ENCODE results near the gene PTGER1. TPM values are rescaled to one million over a fixed set of nuclear protein-coding genes. Genes with fewer than 3 reads are reported as not detected.
"Not testable (repeated sequence)": the region's sequence is repeated elsewhere in the genome, so short reads cannot be mapped to it uniquely, and the experiment has no call there.

Gene PTGER1
- polyA plus RNA-seq, 2 donors: 0.32 to 0.47 TPM

GRCh38 chr19:14467816-14468215, 7.3 kb downstream of the PTGER1 start:
- no peak overlapping the region for H3K4me3 ChIP-seq (ENCODE audit: low read depth in 1 of 2, low read length in 2 of 2)
- H3K27me3 ChIP-seq (ENCODE audit: control insufficient read depth in 1 of 2, insufficient read depth in 2 of 2, low read length in 2 of 2): peaks cover 0 to 2% of the 10 kb centered on the region in 2 donors
- 75 to 78% methylated on average over 9 of the region's 9 CpGs for WGBS, 2 donors
- H3K27ac ChIP-seq (ENCODE audit: low read depth in 2 of 2, low read length in 1 of 2): no peak overlapping the region
- H3K36me3 ChIP-seq (ENCODE audit: control insufficient read depth in 2 of 2, insufficient read depth in 2 of 2, low read length in 1 of 2): peaks cover 0 to 2% of the 10 kb centered on the region in 2 donors
- no peaks in the 10 kb centered on the region for H3K9me3 ChIP-seq (ENCODE audit: control insufficient read depth in 2 of 2, insufficient read depth in 1 of 2, low read depth in 1 of 2, low read length in 1 of 2)
- peaks cover 0 to 3% of the 10 kb centered on the region in 2 donors for H3K4me1 ChIP-seq (ENCODE audit: control insufficient read depth in 2 of 2, insufficient read depth in 2 of 2, low read length in 1 of 2)

DNA sequence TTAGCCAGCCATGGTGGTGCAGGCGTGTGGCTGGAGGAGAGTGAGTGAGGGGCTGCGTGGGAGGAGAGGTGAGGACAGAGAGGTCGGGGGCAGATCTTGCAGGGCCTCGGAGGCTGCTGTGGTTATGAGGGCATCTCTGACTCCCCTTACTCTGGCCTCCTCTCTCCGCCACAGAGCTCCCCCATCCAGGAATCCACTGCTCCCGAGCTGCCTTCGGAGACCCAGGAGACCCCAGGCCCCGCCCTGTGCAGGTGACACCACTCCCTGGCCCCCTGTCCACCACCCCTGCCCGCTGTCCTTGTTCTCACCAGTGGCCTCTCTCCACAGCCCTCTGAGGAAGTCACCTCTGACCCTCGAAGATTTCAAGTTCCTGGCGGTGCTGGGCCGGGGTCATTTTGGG, 7.8 kb downstream of the PTGER1 start:
- H3K27me3 ChIP-seq (ENCODE audit: control insufficient read depth in 1 of 2, insufficient read depth in 2 of 2, low read length in 2 of 2): no peaks in the 10 kb centered on the region
- no peak overlapping the region for H3K27ac ChIP-seq (ENCODE audit: low read depth in 2 of 2, low read length in 1 of 2)
- 87 to 89% methylated on average over 12 of the region's 12 CpGs for WGBS, 2 donors
- no peak overlapping the region for H3K4me3 ChIP-seq (ENCODE audit: low read depth in 1 of 2, low read length in 2 of 2)
- H3K4me1 ChIP-seq (ENCODE audit: control insufficient read depth in 2 of 2, insufficient read depth in 2 of 2, low read length in 1 of 2): peaks cover 0 to under 1% of the 10 kb centered on the region in 2 donors
- peaks cover 0 to 2% of the 10 kb centered on the region in 2 donors for H3K36me3 ChIP-seq (ENCODE audit: control insufficient read depth in 2 of 2, insufficient read depth in 2 of 2, low read length in 1 of 2)
- H3K9me3 ChIP-seq (ENCODE audit: control insufficient read depth in 2 of 2, insufficient read depth in 1 of 2, low read depth in 1 of 2, low read length in 1 of 2): no peaks in the 10 kb centered on the region

- 94% methylated on average over 21 of the region's 21 CpGs for WGBS, 2 donors
Measured at GRCh38 chr19:14463747-14464146, 11.4 kb downstream of the PTGER1 start.

GRCh38 chr19:14462401-14462800, 12.8 kb downstream of the PTGER1 start:
- WGBS, 2 donors: 93 to 94% methylated on average over 5 to 7 of the region's 7 CpGs
- H3K36me3 ChIP-seq (ENCODE audit: control insufficient read depth in 2 of 2, insufficient read depth in 2 of 2, low read length in 1 of 2); H3K27me3 ChIP-seq (ENCODE audit: control insufficient read depth in 1 of 2, insufficient read depth in 2 of 2, low read length in 2 of 2); H3K27ac ChIP-seq (ENCODE audit: low read depth in 2 of 2, low read length in 1 of 2); H3K9me3 ChIP-seq (ENCODE audit: control insufficient read depth in 2 of 2, insufficient read depth in 1 of 2, low read depth in 1 of 2, low read length in 1 of 2); H3K4me1 ChIP-seq (ENCODE audit: control insufficient read depth in 2 of 2, insufficient read depth in 2 of 2, low read length in 1 of 2); H3K4me3 ChIP-seq (ENCODE audit: low read depth in 1 of 2, low read length in 2 of 2): not testable (repeated sequence)

More at GRCh38 chr19:14463747-14464146, 11.4 kb downstream of the PTGER1 start:
- Histone ChIP-seq H3K4me3 (ENCODE audit: low read depth in 1 of 2, low read length in 2 of 2) (no peak overlapping the region), H3K9me3 (ENCODE audit: control insufficient read depth in 2 of 2, insufficient read depth in 1 of 2, low read depth in 1 of 2, low read length in 1 of 2) (no peaks in the 10 kb centered on the region), H3K36me3 (ENCODE audit: control insufficient read depth in 2 of 2, insufficient read depth in 2 of 2, low read length in 1 of 2) (peaks cover 0 to 2% of the 10 kb centered on the region in 2 donors), H3K4me1 (ENCODE audit: control insufficient read depth in 2 of 2, insufficient read depth in 2 of 2, low read length in 1 of 2) (no peaks in the 10 kb centered on the region), H3K27ac (ENCODE audit: low read depth in 2 of 2, low read length in 1 of 2) (no peak overlapping the region), H3K27me3 (ENCODE audit: control insufficient read depth in 1 of 2, insufficient read depth in 2 of 2, low read length in 2 of 2) (no peaks in the 10 kb centered on the region)

GRCh38 chr19:14460935-14461334, 14.2 kb downstream of the PTGER1 start:
- Histone ChIP-seq H3K27me3 (ENCODE audit: control insufficient read depth in 1 of 2, insufficient read depth in 2 of 2, low read length in 2 of 2) (no peaks in the 10 kb centered on the region), H3K4me3 (ENCODE audit: low read depth in 1 of 2, low read length in 2 of 2) (no peak overlapping the region), H3K4me1 (ENCODE audit: control insufficient read depth in 2 of 2, insufficient read depth in 2 of 2, low read length in 1 of 2) (no peaks in the 10 kb centered on the region), H3K9me3 (ENCODE audit: control insufficient read depth in 2 of 2, insufficient read depth in 1 of 2, low read depth in 1 of 2, low read length in 1 of 2) (no peaks in the 10 kb centered on the region), H3K27ac (ENCODE audit: low read depth in 2 of 2, low read length in 1 of 2) (no peak overlapping the region), H3K36me3 (ENCODE audit: control insufficient read depth in 2 of 2, insufficient read depth in 2 of 2, low read length in 1 of 2) (peaks cover 0 to 7% of the 10 kb centered on the region in 2 donors)
- 88 to 93% methylated on average over 2 of the region's 2 CpGs for WGBS, 2 donors

DNA sequence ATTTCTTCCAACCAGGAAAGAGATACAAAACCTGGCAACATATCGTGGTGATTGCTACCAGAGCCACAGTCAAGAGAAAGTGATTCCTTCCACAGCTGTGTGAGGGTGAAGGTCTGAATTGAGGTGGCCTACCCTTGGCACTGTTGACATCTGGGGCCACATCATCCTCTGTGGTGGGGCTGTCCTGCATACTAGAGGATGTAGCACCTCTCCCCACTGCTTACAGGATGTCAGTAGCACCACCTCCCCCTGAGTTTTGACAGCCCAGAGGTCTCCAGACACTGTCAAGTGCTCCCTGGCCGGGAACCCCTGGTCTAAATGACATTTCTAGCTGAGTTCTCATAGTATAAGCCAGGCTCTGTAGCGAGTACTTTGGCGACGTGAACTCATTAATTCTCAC, 15.5 kb downstream of the PTGER1 start:
- 78 to 80% methylated on average over 5 of the region's 5 CpGs for WGBS, 2 donors
- no peak overlapping the region for H3K4me3 ChIP-seq (ENCODE audit: low read depth in 1 of 2, low read length in 2 of 2)
- H3K9me3 ChIP-seq (ENCODE audit: control insufficient read depth in 2 of 2, insufficient read depth in 1 of 2, low read depth in 1 of 2, low read length in 1 of 2): no peaks in the 10 kb centered on the region
- H3K36me3 ChIP-seq (ENCODE audit: control insufficient read depth in 2 of 2, insufficient read depth in 2 of 2, low read length in 1 of 2): peaks cover 0 to 5% of the 10 kb centered on the region in 2 donors
- H3K27ac ChIP-seq (ENCODE audit: low read depth in 2 of 2, low read length in 1 of 2): no peak overlapping the region
- no peaks in the 10 kb centered on the region for H3K27me3 ChIP-seq (ENCODE audit: control insufficient read depth in 1 of 2, insufficient read depth in 2 of 2, low read length in 2 of 2)
- no peaks in the 10 kb centered on the region for H3K4me1 ChIP-seq (ENCODE audit: control insufficient read depth in 2 of 2, insufficient read depth in 2 of 2, low read length in 1 of 2)

DNA sequence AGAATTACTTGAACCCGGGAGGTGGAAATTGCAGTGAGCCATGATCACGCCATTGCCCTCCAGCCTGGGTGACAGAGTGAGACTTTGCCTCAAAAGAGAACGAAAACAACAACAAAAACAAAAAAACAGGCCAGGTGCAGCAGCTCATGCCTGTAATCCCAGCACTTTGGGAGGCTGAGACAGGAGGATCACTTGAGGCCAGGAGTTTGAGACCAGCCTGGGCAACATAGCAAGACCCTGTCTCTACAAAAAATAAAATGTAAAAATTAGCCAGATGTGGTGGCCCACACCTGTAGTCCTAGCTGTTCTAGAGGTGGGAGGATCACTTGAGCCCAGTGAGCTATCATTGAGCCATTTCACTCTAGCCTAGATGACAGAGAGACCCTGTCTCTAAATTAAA, 22.9 kb downstream of the PTGER1 start:
- not testable (repeated sequence) for H3K27ac ChIP-seq (ENCODE audit: low read depth in 2 of 2, low read length in 1 of 2); H3K4me3 ChIP-seq (ENCODE audit: low read depth in 1 of 2, low read length in 2 of 2); H3K27me3 ChIP-seq (ENCODE audit: control insufficient read depth in 1 of 2, insufficient read depth in 2 of 2, low read length in 2 of 2); H3K4me1 ChIP-seq (ENCODE audit: control insufficient read depth in 2 of 2, insufficient read depth in 2 of 2, low read length in 1 of 2); H3K9me3 ChIP-seq (ENCODE audit: control insufficient read depth in 2 of 2, insufficient read depth in 1 of 2, low read depth in 1 of 2, low read length in 1 of 2)
- H3K36me3 ChIP-seq (ENCODE audit: control insufficient read depth in 2 of 2, insufficient read depth in 2 of 2, low read length in 1 of 2): peaks cover 0 to 20% of the 10 kb centered on the region in 2 donors
- WGBS, 2 donors: 97 to 98% methylated on average over 3 of the region's 3 CpGs

DNA sequence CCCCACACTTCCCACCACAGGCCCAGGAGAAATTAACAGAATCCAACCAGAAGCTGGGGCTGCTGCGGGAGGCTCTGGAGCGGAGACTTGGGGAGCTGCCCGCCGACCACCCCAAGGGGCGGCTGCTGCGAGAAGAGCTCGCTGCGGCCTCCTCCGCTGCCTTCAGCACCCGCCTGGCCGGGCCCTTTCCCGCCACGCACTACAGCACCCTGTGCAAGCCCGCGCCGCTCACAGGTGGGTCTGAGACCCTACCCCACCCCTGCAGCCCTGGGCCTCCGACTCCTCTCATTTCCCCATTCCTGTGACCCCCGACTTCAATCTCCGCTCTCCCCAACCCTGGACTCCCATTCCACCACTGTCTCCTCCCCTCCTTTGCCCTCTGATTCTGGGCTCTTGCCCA, 24.3 kb downstream of the PTGER1 start:
- Histone ChIP-seq H3K4me3 (ENCODE audit: low read depth in 1 of 2, low read length in 2 of 2) (no peak overlapping the region), H3K4me1 (ENCODE audit: control insufficient read depth in 2 of 2, insufficient read depth in 2 of 2, low read length in 1 of 2) (peaks cover 0 to 5% of the 10 kb centered on the region in 2 donors), H3K27ac (ENCODE audit: low read depth in 2 of 2, low read length in 1 of 2) (no peak overlapping the region), H3K27me3 (ENCODE audit: control insufficient read depth in 1 of 2, insufficient read depth in 2 of 2, low read length in 2 of 2) (no peaks in the 10 kb centered on the region), H3K9me3 (ENCODE audit: control insufficient read depth in 2 of 2, insufficient read depth in 1 of 2, low read depth in 1 of 2, low read length in 1 of 2) (no peaks in the 10 kb centered on the region), H3K36me3 (ENCODE audit: control insufficient read depth in 2 of 2, insufficient read depth in 2 of 2, low read length in 1 of 2) (peaks cover 0 to 29% of the 10 kb centered on the region in 2 donors)
- WGBS, 2 donors: 99 to 100% methylated on average over 18 to 19 of the region's 19 CpGs

- Histone ChIP-seq H3K27ac (ENCODE audit: low read depth in 2 of 2, low read length in 1 of 2) (no peak overlapping the region), H3K36me3 (ENCODE audit: control insufficient read depth in 2 of 2, insufficient read depth in 2 of 2, low read length in 1 of 2) (peaks cover 0 to 29% of the 10 kb centered on the region in 2 donors), H3K27me3 (ENCODE audit: control insufficient read depth in 1 of 2, insufficient read depth in 2 of 2, low read length in 2 of 2) (no peaks in the 10 kb centered on the region), H3K4me1 (ENCODE audit: control insufficient read depth in 2 of 2, insufficient read depth in 2 of 2, low read length in 1 of 2) (peaks cover 0 to 5% of the 10 kb centered on the region in 2 donors), H3K4me3 (ENCODE audit: low read depth in 1 of 2, low read length in 2 of 2) (no peak overlapping the region), H3K9me3 (ENCODE audit: control insufficient read depth in 2 of 2, insufficient read depth in 1 of 2, low read depth in 1 of 2, low read length in 1 of 2) (no peaks in the 10 kb centered on the region)
- WGBS, 2 donors: 84 to 85% methylated on average over 30 of the region's 30 CpGs
Measured at GRCh38 chr19:14450168-14450874, 24.8 kb downstream of the PTGER1 start.

DNA sequence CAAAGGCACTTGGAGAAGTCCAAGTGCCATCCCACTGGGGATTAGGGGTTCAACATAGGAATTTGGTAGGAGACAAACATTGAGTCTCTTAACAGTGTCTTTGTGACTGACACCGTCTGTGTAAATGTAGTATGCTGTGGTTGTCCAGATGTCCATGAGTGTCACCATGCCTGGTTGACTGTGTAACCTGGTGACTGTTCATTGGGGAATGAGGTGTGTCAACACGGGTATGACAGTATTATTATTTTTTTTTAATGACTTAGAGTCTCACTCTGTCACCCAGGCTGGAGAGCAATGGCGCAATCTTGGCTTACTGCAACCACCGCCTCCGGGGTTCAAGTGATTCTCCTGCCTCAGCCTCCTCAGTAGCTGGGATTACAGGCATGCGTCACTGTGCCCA, 25.8 kb downstream of the PTGER1 start:
- H3K27ac ChIP-seq (ENCODE audit: low read depth in 2 of 2, low read length in 1 of 2): no peak overlapping the region
- no peaks in the 10 kb centered on the region for H3K27me3 ChIP-seq (ENCODE audit: control insufficient read depth in 1 of 2, insufficient read depth in 2 of 2, low read length in 2 of 2)
- 70 to 84% methylated on average over 6 of the region's 6 CpGs for WGBS, 2 donors
- no peak overlapping the region for H3K4me3 ChIP-seq (ENCODE audit: low read depth in 1 of 2, low read length in 2 of 2)
- peaks cover 0 to 5% of the 10 kb centered on the region in 2 donors for H3K4me1 ChIP-seq (ENCODE audit: control insufficient read depth in 2 of 2, insufficient read depth in 2 of 2, low read length in 1 of 2)
- H3K36me3 ChIP-seq (ENCODE audit: control insufficient read depth in 2 of 2, insufficient read depth in 2 of 2, low read length in 1 of 2): peaks cover under 1 to 33% of the 10 kb centered on the region in 2 donors
- H3K9me3 ChIP-seq (ENCODE audit: control insufficient read depth in 2 of 2, insufficient read depth in 1 of 2, low read depth in 1 of 2, low read length in 1 of 2): no peaks in the 10 kb centered on the region
